ENCODE data around the gene STAG1.

GRCh38 chr3:136546720-136547119, 205.5 kb downstream of the STAG1 start:
- TF ChIP-seq CTCF (IDR thresholded peaks at IDR 0.05; ENCODE audit: insufficient read depth, low read length, poor library complexity, severe bottlenecking) (no peak), EZH2phosphoT487 (conservative IDR thresholded peaks at IDR 0.05; ENCODE audit: low read length) (no peak)

All from SU-DHL-6 (cell line).